ENCODE measurements around the gene RNF138.

Gene RNF138

GRCh38 chr18:32112826-32113225, 21.2 kb downstream of the RNF138 start:
- Histone ChIP-seq H3K36me3 (ENCODE audit: low read length) (peaks cover 44% of the 10 kb centered on the region), H2AFZ (ENCODE audit: low read depth, low read length, severe bottlenecking) (no peak overlapping the region), H3K9me3 (ENCODE audit: insufficient read depth, low read length) (no peaks in the 10 kb centered on the region), H3K27ac (ENCODE audit: low read depth, low read length) (no peak overlapping the region), H4K20me1 (ENCODE audit: low read depth, low read length) (peaks cover 47% of the 10 kb centered on the region), H3K79me2 (ENCODE audit: insufficient read depth, low read length) (peaks cover 94% of the 10 kb centered on the region), H3F3A (ENCODE audit: insufficient read depth) (0 out of 2 replicates have a peak, but pooled peaks cover 5% of the 10 kb centered on the region), H3K4me2 (ENCODE audit: low read depth, low read length, poor library complexity, severe bottlenecking) (no peak overlapping the region), H3K27me3 (ENCODE audit: low read length) (no peaks in the 10 kb centered on the region), H3K4me3 (ENCODE audit: insufficient read depth, low read length, poor library complexity, severe bottlenecking) (no peak overlapping the region), H3K9ac (ENCODE audit: low read length) (no peak overlapping the region), H3K9me2 (replicated peaks; ENCODE audit: insufficient read depth, low read length) (no peaks in the 10 kb centered on the region)
- no peak for TF ChIP-seq CTCF (IDR thresholded peaks at IDR 0.05; ENCODE audit: insufficient read depth, low read length, poor library complexity, severe bottlenecking)
- no peak for TF ChIP-seq EZH2phosphoT487 (conservative IDR thresholded peaks at IDR 0.05; ENCODE audit: low read length)

- no peak overlapping the region for H3K9ac ChIP-seq (ENCODE audit: low read length)
- H3K27ac ChIP-seq (ENCODE audit: low read depth, low read length), result no peak overlapping the region
- H4K20me1 ChIP-seq (ENCODE audit: low read depth, low read length), result peaks cover 41% of the 10 kb centered on the region
- no peak overlapping the region for H2AFZ ChIP-seq (ENCODE audit: low read depth, low read length, severe bottlenecking)
- H3K36me3 ChIP-seq (ENCODE audit: low read length), result peaks cover 47% of the 10 kb centered on the region
- H3F3A ChIP-seq (ENCODE audit: insufficient read depth), result 0 out of 2 replicates have a peak, but pooled peaks cover 5% of the 10 kb centered on the region
- TF ChIP-seq CTCF (IDR thresholded peaks at IDR 0.05; ENCODE audit: insufficient read depth, low read length, poor library complexity, severe bottlenecking) (no peak), EZH2phosphoT487 (conservative IDR thresholded peaks at IDR 0.05; ENCODE audit: low read length) (no peak)
- H3K9me2 ChIP-seq (replicated peaks; ENCODE audit: insufficient read depth, low read length), result no peaks in the 10 kb centered on the region
- no peak overlapping the region for H3K4me3 ChIP-seq (ENCODE audit: insufficient read depth, low read length, poor library complexity, severe bottlenecking)
- peaks cover 88% of the 10 kb centered on the region for H3K79me2 ChIP-seq (ENCODE audit: insufficient read depth, low read length)
- H3K27me3 ChIP-seq (ENCODE audit: low read length), result no peaks in the 10 kb centered on the region
- H3K9me3 ChIP-seq (ENCODE audit: insufficient read depth, low read length), result no peaks in the 10 kb centered on the region
- no peak overlapping the region for H3K4me2 ChIP-seq (ENCODE audit: low read depth, low read length, poor library complexity, severe bottlenecking)
Observed at GRCh38 chr18:32114293-32114942, 22.7 kb downstream of the RNF138 start.

GRCh38 chr18:32122039-32122438, 30.4 kb downstream of the RNF138 start:
- no peaks in the 10 kb centered on the region for H3K9me3 ChIP-seq (ENCODE audit: insufficient read depth, low read length)
- H3K4me3 ChIP-seq (ENCODE audit: insufficient read depth, low read length, poor library complexity, severe bottlenecking), result no peak overlapping the region
- H2AFZ ChIP-seq (ENCODE audit: low read depth, low read length, severe bottlenecking), result no peak overlapping the region
- peaks cover 8% of the 10 kb centered on the region; the same call in 1 of the 2 replicates for H4K20me1 ChIP-seq (ENCODE audit: low read depth, low read length)
- no peaks in the 10 kb centered on the region for H3K27me3 ChIP-seq (ENCODE audit: low read length)
- TF ChIP-seq EZH2phosphoT487 (conservative IDR thresholded peaks at IDR 0.05; ENCODE audit: low read length), result no peak
- no peak for TF ChIP-seq CTCF (IDR thresholded peaks at IDR 0.05; ENCODE audit: insufficient read depth, low read length, poor library complexity, severe bottlenecking)
- peaks cover 38% of the 10 kb centered on the region for H3K79me2 ChIP-seq (ENCODE audit: insufficient read depth, low read length)
- H3K27ac ChIP-seq (ENCODE audit: low read depth, low read length), result no peak overlapping the region
- no peaks in the 10 kb centered on the region for H3K9me2 ChIP-seq (replicated peaks; ENCODE audit: insufficient read depth, low read length)
- H3K4me2 ChIP-seq (ENCODE audit: low read depth, low read length, poor library complexity, severe bottlenecking), result no peak overlapping the region
- H3F3A ChIP-seq (ENCODE audit: insufficient read depth), result peaks cover 7% of the 10 kb centered on the region; the same call in 1 of the 2 replicates
- H3K9ac ChIP-seq (ENCODE audit: low read length), result no peak overlapping the region
- H3K36me3 ChIP-seq (ENCODE audit: low read length), result peaks cover 61% of the 10 kb centered on the region

All from SU-DHL-6 (cell line).